HAP-1 (cell line): ENCODE results near the gene KDM4B.

Experiments used
- DNase-seq, 2 experiments: peaks; one replicate each; pipeline ENCODE4 v3.0.0-alpha.2; 2016 to 2020; ENCODE audit warnings: low spot score in 2 of 2
- H3K27me3 ChIP-seq: fragments of 250-450 bp; sonication (Bioruptor Pico); 2 replicates; pipeline ENCODE4 v1.5.1; 2020; ENCODE audit warnings: low read depth, mild to moderate bottlenecking, moderate library complexity
- H3K36me3 ChIP-seq: fragments of 250-450 bp; sonication (Bioruptor Pico); replicated peaks from 2 replicates; pipeline ENCODE4 v1.5.1; 2020; ENCODE audit warnings: mild to moderate bottlenecking
- H3K4me1 ChIP-seq: fragments of 250-450 bp; sonication (Bioruptor Pico); 2 replicates; pipeline ENCODE4 v1.5.1; 2020; ENCODE audit warnings: mild to moderate bottlenecking
- H3K4me3 ChIP-seq: fragments of 250-450 bp; sonication (Bioruptor Pico); 2 replicates; pipeline ENCODE4 v1.5.1; 2020; ENCODE audit warnings: mild to moderate bottlenecking, moderate library complexity
- H3K9me3 ChIP-seq: fragments of 250-450 bp; sonication (Bioruptor Pico); 2 replicates; pipeline ENCODE4 v1.5.1; 2020; ENCODE audit warnings: mild to moderate bottlenecking, moderate library complexity
- in situ Hi-C: fragments of 300-500 bp; cut with MboI; formaldehyde crosslinking; loops from 3 replicates; pipeline ENCODE4 v1.14.3; 2020; ENCODE audit warnings: low sequenced_read_pairs, inconsistent platforms, mixed read lengths

KDM4B gene

GRCh38 chr19:5091684-5092480, 123.0 kb downstream of the KDM4B start:
- Histone ChIP-seq H3K4me1 (no peaks in the 10 kb centered on the region), H3K9me3 (no peaks in the 10 kb centered on the region), H3K36me3 (no peaks in the 10 kb centered on the region), H3K4me3 (no peak overlapping the region), H3K27me3 (no peaks in the 10 kb centered on the region)
- DNase-seq = no peak
- in situ Hi-C loops = no loop called here

- in situ Hi-C loops = no loop called here
- Histone ChIP-seq H3K27me3 (no peaks in the 10 kb centered on the region), H3K4me3 (no peak overlapping the region), H3K9me3 (no peaks in the 10 kb centered on the region), H3K4me1 (no peaks in the 10 kb centered on the region), H3K36me3 (no peaks in the 10 kb centered on the region)
- DNase-seq = no peak
Measured at GRCh38 chr19:5092481-5092843, 123.5 kb downstream of the KDM4B start.

- no peaks in the 10 kb centered on the region for H3K4me1 ChIP-seq
- no peaks in the 10 kb centered on the region for H3K27me3 ChIP-seq
- H3K36me3 ChIP-seq = no peaks in the 10 kb centered on the region
- in situ Hi-C loops = no loop called here
- H3K4me3 ChIP-seq = no peak overlapping the region
- H3K9me3 ChIP-seq = no peaks in the 10 kb centered on the region
- DNase-seq = no peak
Measured at GRCh38 chr19:5093297-5093928, 124.5 kb downstream of the KDM4B start.

GRCh38 chr19:5093948-5094718, 125.2 kb downstream of the KDM4B start:
- Histone ChIP-seq H3K4me3 (no peak overlapping the region), H3K9me3 (no peaks in the 10 kb centered on the region; the same call in 1 of the 2 replicates), H3K4me1 (no peaks in the 10 kb centered on the region), H3K36me3 (no peaks in the 10 kb centered on the region; the same call in 1 of the 2 replicates), H3K27me3 (no peaks in the 10 kb centered on the region)
- in situ Hi-C loops = no loop called here
- DNase-seq = no peak

- no peaks in the 10 kb centered on the region; the same call in 1 of the 2 replicates for H3K36me3 ChIP-seq
- in situ Hi-C loops = no loop called here
- H3K9me3 ChIP-seq = peaks cover 6% of the 10 kb centered on the region; the same call in 1 of the 2 replicates
- H3K27me3 ChIP-seq = no peaks in the 10 kb centered on the region
- no peaks in the 10 kb centered on the region for H3K4me1 ChIP-seq
- no peak overlapping the region for H3K4me3 ChIP-seq
- DNase-seq = no peak
Measured at GRCh38 chr19:5094768-5095567, 126.1 kb downstream of the KDM4B start.

- DNase-seq = no peak
- no peaks in the 10 kb centered on the region for H3K4me1 ChIP-seq
- in situ Hi-C loops = no loop called here
- H3K36me3 ChIP-seq = no peaks in the 10 kb centered on the region; the same call in 1 of the 2 replicates
- H3K4me3 ChIP-seq = no peak overlapping the region
- H3K9me3 ChIP-seq = peaks cover 12% of the 10 kb centered on the region; the same call in 1 of the 2 replicates
- H3K27me3 ChIP-seq = no peaks in the 10 kb centered on the region
Measured at GRCh38 chr19:5095568-5095850, 126.6 kb downstream of the KDM4B start.

- in situ Hi-C loops = no loop called here
Measured at GRCh38 chr19:5096536-5096935, 127.6 kb downstream of the KDM4B start.

GRCh38 chr19:5097331-5097930, 128.5 kb downstream of the KDM4B start:
- no peaks in the 10 kb centered on the region; the same call in 1 of the 2 replicates for H3K36me3 ChIP-seq
- in situ Hi-C loops = no loop called here
- no peaks in the 10 kb centered on the region for H3K4me1 ChIP-seq

More at GRCh38 chr19:5096536-5096935, 127.6 kb downstream of the KDM4B start:
- H3K4me1 ChIP-seq = no peaks in the 10 kb centered on the region
- H3K4me3 ChIP-seq = no peak overlapping the region
- DNase-seq = no peak
- peaks cover 13% of the 10 kb centered on the region; the same call in 1 of the 2 replicates for H3K9me3 ChIP-seq
- no peaks in the 10 kb centered on the region for H3K27me3 ChIP-seq
- H3K36me3 ChIP-seq = no peaks in the 10 kb centered on the region; the same call in 1 of the 2 replicates

GRCh38 chr19:5097959-5098623, 129.2 kb downstream of the KDM4B start:
- H3K9me3 ChIP-seq = peaks cover 13% of the 10 kb centered on the region; the same call in 1 of the 2 replicates
- DNase-seq = no peak
- no peak overlapping the region for H3K4me3 ChIP-seq
- H3K4me1 ChIP-seq = no peaks in the 10 kb centered on the region
- H3K27me3 ChIP-seq = no peaks in the 10 kb centered on the region
- in situ Hi-C loops = no loop called here
- H3K36me3 ChIP-seq = no peaks in the 10 kb centered on the region; the same call in 1 of the 2 replicates

More at GRCh38 chr19:5097331-5097930, 128.5 kb downstream of the KDM4B start:
- H3K27me3 ChIP-seq = no peaks in the 10 kb centered on the region
- H3K9me3 ChIP-seq = peaks cover 13% of the 10 kb centered on the region; the same call in 1 of the 2 replicates
- DNase-seq = no peak
- no peak overlapping the region for H3K4me3 ChIP-seq

GRCh38 chr19:5098646-5099045, 129.7 kb downstream of the KDM4B start:
- H3K36me3 ChIP-seq = no peaks in the 10 kb centered on the region; the same call in 1 of the 2 replicates
- in situ Hi-C loops = no loop called here
- no peaks in the 10 kb centered on the region for H3K4me1 ChIP-seq
- no peak for DNase-seq
- H3K9me3 ChIP-seq = peaks cover 13% of the 10 kb centered on the region; the same call in 1 of the 2 replicates
- H3K4me3 ChIP-seq = no peak overlapping the region
- H3K27me3 ChIP-seq = no peaks in the 10 kb centered on the region

- Histone ChIP-seq H3K36me3 (no peaks in the 10 kb centered on the region; the same call in 1 of the 2 replicates), H3K27me3 (no peaks in the 10 kb centered on the region), H3K4me3 (no peak overlapping the region), H3K4me1 (no peaks in the 10 kb centered on the region), H3K9me3 (peaks cover 13% of the 10 kb centered on the region; the same call in 1 of the 2 replicates)
- DNase-seq = no peak
- in situ Hi-C loops = no loop called here
Measured at GRCh38 chr19:5099701-5100221, 130.8 kb downstream of the KDM4B start.

- no peak for DNase-seq
- Histone ChIP-seq H3K9me3 (peaks cover 13% of the 10 kb centered on the region; the same call in 1 of the 2 replicates), H3K36me3 (no peaks in the 10 kb centered on the region; the same call in 1 of the 2 replicates), H3K4me3 (no peak overlapping the region), H3K27me3 (no peaks in the 10 kb centered on the region), H3K4me1 (no peaks in the 10 kb centered on the region)
- in situ Hi-C loops = no loop called here
Measured at GRCh38 chr19:5101871-5102270, 133.0 kb downstream of the KDM4B start.
